Neural progenitor cell (in vitro differentiated cells): Measurements from ENCODE around the gene KLHDC8B. TPM values are rescaled to one million over a fixed set of nuclear protein-coding genes. Genes with fewer than 3 reads are reported as not detected.

Source experiments
- DNase-seq: peaks from one replicate; pipeline ENCODE4 v3.0.0-alpha.2; 2016; ENCODE audit warnings: low spot score
- H2AFZ ChIP-seq: fragments of 200-600 bp; sonication (generic); replicated peaks from 2 replicates; pipeline ENCODE4 v1.6.1; 2016; ENCODE audit warnings: antibody characterized with exemption
- H3F3A ChIP-seq: fragments of 200-600 bp; sonication (generic); 2 replicates; pipeline ENCODE4 v1.6.1; 2016; ENCODE audit warnings: antibody characterized with exemption, low read depth
- H3K27ac ChIP-seq: fragments of 200-600 bp; sonication (generic); 2 replicates; pipeline ENCODE4 v1.5.1; 2016; ENCODE audit warnings: mild to moderate bottlenecking
- H3K27me3 ChIP-seq: fragments of 200-600 bp; sonication (generic); 2 replicates; pipeline ENCODE4 v1.6.1; 2016; ENCODE audit warnings: mild to moderate bottlenecking, moderate library complexity
- H3K36me3 ChIP-seq: fragments of 200-600 bp; sonication (generic); 2 replicates; pipeline ENCODE4 v1.5.1; 2016
- H3K4me1 ChIP-seq: fragments of 200-600 bp; sonication (generic); 2 replicates; pipeline ENCODE4 v1.6.1; 2016; ENCODE audit warnings: mixed run types
- H3K4me2 ChIP-seq: fragments of 200-600 bp; sonication (generic); 2 replicates; pipeline ENCODE4 v1.6.1; 2016
- H3K4me3 ChIP-seq: fragments of 200-600 bp; sonication (generic); 2 replicates; pipeline ENCODE4 v1.5.1; 2016
- H3K79me2 ChIP-seq: fragments of 200-600 bp; sonication (generic); 2 replicates; pipeline ENCODE4 v1.6.1; 2016; ENCODE audit warnings: low read depth
- H3K9ac ChIP-seq: fragments of 200-600 bp; sonication (generic); 2 replicates; pipeline ENCODE4 v1.6.1; 2016
- H3K9me3 ChIP-seq: fragments of 200-600 bp; sonication (generic); 2 replicates; pipeline ENCODE4 v1.5.1; 2016; ENCODE audit warnings: low read depth
- H4K20me1 ChIP-seq: fragments of 200-600 bp; sonication (generic); 2 replicates; pipeline ENCODE4 v1.6.1; 2016; ENCODE audit warnings: low read depth
- H3K27ac Mint-ChIP-seq: 3 replicates; pipeline ENCODE4 v1.8.0; 2021; ENCODE audit warnings: mixed read lengths
- H3K27me3 Mint-ChIP-seq: 2 replicates; pipeline ENCODE4 v1.8.0; 2022; ENCODE audit warnings: low read depth, mild to moderate bottlenecking, inconsistent platforms, moderate library complexity, mixed read lengths; ENCODE audit not compliant: insufficient read depth
- H3K36me3 Mint-ChIP-seq: 3 replicates; pipeline ENCODE4 v1.8.0; 2021; ENCODE audit warnings: mixed read lengths
- H3K4me1 Mint-ChIP-seq: 3 replicates; pipeline ENCODE4 v1.8.0; 2021; ENCODE audit warnings: mixed read lengths
- H3K4me3 Mint-ChIP-seq: 3 replicates; pipeline ENCODE4 v1.8.0; 2021; ENCODE audit warnings: mild to moderate bottlenecking, moderate library complexity, mixed read lengths
- H3K9me3 Mint-ChIP-seq: 3 replicates; pipeline ENCODE4 v1.8.0; 2020; ENCODE audit warnings: mixed read lengths
- EZH2 ChIP-seq: fragments of 200-600 bp; sonication (generic); IDR thresholded peaks from 2 replicates; pipeline ENCODE4 v1.6.1; 2017; ENCODE audit warnings: antibody characterized with exemption, mild to moderate bottlenecking, moderate library complexity
- EZH2phosphoT487 ChIP-seq: fragments of 200-600 bp; sonication (generic); IDR thresholded peaks from 2 replicates; pipeline ENCODE4 v1.6.1; 2017; ENCODE audit warnings: antibody characterized with exemption
- total RNA-seq: library from RNA; depleted of rRNA; stranded (reverse); fragments of >200 nt; gene quantifications from 2 replicates; pipeline ENCODE4 v1.2.3, GENCODE V29; 2015; ENCODE audit warnings: low replicate concordance
- TF ChIP-seq, protein P1 (sequence below): fragments of 200-600 bp; sonication (generic); IDR thresholded peaks from 2 replicates; pipeline ENCODE4 v1.5.1; 2017; ENCODE audit warnings: antibody characterized with exemption, mild to moderate bottlenecking

KLHDC8B gene
- total RNA-seq, 1 donor from 2014 or later: 14.8 TPM

DNA sequence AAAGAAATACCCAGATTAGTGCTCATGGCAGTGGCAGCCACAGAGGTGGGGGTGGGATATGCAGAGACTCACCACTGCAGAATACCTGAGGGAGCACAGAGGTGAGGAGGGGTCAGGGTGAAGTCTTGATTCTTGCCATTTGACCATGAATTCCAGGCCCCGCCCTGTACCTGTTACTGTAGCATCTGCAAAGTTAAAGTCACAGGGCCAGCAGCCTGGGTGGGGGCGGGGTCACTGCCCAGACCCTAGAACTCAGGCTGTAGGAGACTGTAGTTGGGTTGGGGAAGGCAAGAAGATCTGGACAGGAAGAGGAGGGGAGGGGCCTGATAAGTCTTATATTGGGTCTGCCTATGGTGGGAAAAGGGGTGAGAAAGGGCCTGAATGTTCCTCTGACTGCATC lies 19.8 kb upstream of the KLHDC8B start:
- TF ChIP-seq EZH2phosphoT487 (no peak), EZH2 (no peak)
- TF ChIP-seq, protein P1, sequence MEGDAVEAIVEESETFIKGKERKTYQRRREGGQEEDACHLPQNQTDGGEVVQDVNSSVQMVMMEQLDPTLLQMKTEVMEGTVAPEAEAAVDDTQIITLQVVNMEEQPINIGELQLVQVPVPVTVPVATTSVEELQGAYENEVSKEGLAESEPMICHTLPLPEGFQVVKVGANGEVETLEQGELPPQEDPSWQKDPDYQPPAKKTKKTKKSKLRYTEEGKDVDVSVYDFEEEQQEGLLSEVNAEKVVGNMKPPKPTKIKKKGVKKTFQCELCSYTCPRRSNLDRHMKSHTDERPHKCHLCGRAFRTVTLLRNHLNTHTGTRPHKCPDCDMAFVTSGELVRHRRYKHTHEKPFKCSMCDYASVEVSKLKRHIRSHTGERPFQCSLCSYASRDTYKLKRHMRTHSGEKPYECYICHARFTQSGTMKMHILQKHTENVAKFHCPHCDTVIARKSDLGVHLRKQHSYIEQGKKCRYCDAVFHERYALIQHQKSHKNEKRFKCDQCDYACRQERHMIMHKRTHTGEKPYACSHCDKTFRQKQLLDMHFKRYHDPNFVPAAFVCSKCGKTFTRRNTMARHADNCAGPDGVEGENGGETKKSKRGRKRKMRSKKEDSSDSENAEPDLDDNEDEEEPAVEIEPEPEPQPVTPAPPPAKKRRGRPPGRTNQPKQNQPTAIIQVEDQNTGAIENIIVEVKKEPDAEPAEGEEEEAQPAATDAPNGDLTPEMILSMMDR: no peak
- H3K4me1 ChIP-seq: no peaks in the 10 kb centered on the region
- no peak overlapping the region for H3K27ac Mint-ChIP-seq

DNA sequence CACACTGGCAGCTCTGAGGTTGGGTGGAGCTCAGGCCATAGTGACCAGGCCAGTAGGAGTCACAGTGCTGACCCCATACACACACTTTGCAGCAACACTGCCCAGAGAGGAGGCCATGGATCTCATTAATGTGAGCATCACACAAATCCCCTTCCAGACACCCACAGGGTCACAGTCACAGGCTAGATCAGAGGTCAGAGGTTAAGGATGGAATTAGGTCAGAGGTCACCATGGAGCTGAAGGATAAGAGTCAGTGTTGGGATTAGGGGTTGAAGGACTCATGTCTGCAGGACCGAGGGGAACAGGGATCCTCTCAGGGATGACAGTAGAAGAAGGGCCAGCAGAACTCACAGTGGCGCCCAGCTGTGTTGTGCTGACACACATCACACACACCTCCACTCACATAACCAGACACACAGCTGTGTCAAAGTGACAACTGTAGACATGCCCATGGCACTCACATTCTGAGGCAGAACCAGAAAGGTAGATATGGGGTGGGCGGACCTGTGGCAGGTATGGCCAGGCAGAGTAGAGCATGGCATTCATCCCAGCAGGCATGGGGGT lies 18.0 kb upstream of the KLHDC8B start:
- H3K4me1 Mint-ChIP-seq: peaks cover 8% of the 10 kb centered on the region
- peaks cover 7% of the 10 kb centered on the region for H3K27me3 Mint-ChIP-seq
- Histone ChIP-seq H3K9me3 (no peaks in the 10 kb centered on the region), H2AFZ (no peak overlapping the region), H3K4me3 (no peak overlapping the region), H3K4me2 (no peak overlapping the region), H3F3A (peaks cover 5% of the 10 kb centered on the region), H3K27ac (no peak overlapping the region), H3K79me2 (no peaks in the 10 kb centered on the region), H3K36me3 (no peaks in the 10 kb centered on the region), H4K20me1 (peaks cover 7% of the 10 kb centered on the region), H3K27me3 (no peaks in the 10 kb centered on the region), H3K9ac (no peak overlapping the region), H3K4me1 (no peaks in the 10 kb centered on the region)
- no peak overlapping the region for H3K27ac Mint-ChIP-seq
- no peak for TF ChIP-seq EZH2
- TF ChIP-seq, protein P1: no peak
- TF ChIP-seq EZH2phosphoT487: no peak
- H3K9me3 Mint-ChIP-seq: no peaks in the 10 kb centered on the region
- no peak for DNase-seq
- no peaks in the 10 kb centered on the region for H3K36me3 Mint-ChIP-seq
- no peak overlapping the region for H3K4me3 Mint-ChIP-seq

More for the DNA sequence above, 19.8 kb upstream of the KLHDC8B start:
- Mint-ChIP-seq H3K27me3 (peaks cover 9% of the 10 kb centered on the region), H3K36me3 (no peaks in the 10 kb centered on the region), H3K9me3 (no peaks in the 10 kb centered on the region), H3K4me1 (peaks cover 5% of the 10 kb centered on the region), H3K4me3 (no peak overlapping the region)
- no peak overlapping the region for H2AFZ ChIP-seq
- no peaks in the 10 kb centered on the region for H3K36me3 ChIP-seq
- no peak overlapping the region for H3K9ac ChIP-seq
- H3K4me2 ChIP-seq: no peak overlapping the region
- no peaks in the 10 kb centered on the region for H3K9me3 ChIP-seq
- H4K20me1 ChIP-seq: no peaks in the 10 kb centered on the region
- no peaks in the 10 kb centered on the region for H3K27me3 ChIP-seq
- no peaks in the 10 kb centered on the region for H3F3A ChIP-seq
- H3K79me2 ChIP-seq: no peaks in the 10 kb centered on the region
- H3K4me3 ChIP-seq: no peak overlapping the region
- DNase-seq: no peak
- H3K27ac ChIP-seq: no peak overlapping the region

DNA sequence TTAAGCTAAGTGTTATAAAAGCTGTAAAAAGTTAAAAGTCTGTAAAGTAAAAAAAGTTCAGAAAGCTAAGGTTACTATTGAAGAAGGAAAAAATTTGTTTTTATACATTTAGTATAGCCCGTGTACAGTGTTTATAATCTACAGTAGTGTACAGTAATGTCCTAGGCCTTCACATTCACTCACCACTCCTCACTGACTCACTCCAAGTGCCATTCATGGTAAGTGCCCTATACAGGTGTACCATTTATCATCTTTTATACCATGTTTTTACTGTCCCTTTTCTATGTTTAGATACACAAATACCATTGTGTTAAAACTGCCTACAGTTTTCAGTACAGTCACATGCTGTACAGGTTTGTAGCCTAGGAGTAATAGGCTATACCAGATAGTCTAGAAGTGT lies 14.1 kb upstream of the KLHDC8B start:
- no peak for TF ChIP-seq EZH2phosphoT487
- TF ChIP-seq, protein P1: no peak
- no peak overlapping the region for H3K27ac ChIP-seq

More for the DNA sequence above, 14.1 kb upstream of the KLHDC8B start:
- H3K27me3 Mint-ChIP-seq: peaks cover 5% of the 10 kb centered on the region
- Histone ChIP-seq H3K9ac (no peak overlapping the region), H3K27me3 (no peaks in the 10 kb centered on the region), H3K79me2 (no peaks in the 10 kb centered on the region), H3K4me2 (no peak overlapping the region), H2AFZ (no peak overlapping the region), H4K20me1 (peaks cover 26% of the 10 kb centered on the region), H3K36me3 (no peaks in the 10 kb centered on the region), H3K9me3 (no peaks in the 10 kb centered on the region), H3K4me1 (no peaks in the 10 kb centered on the region), H3F3A (peaks cover 8% of the 10 kb centered on the region), H3K4me3 (no peak overlapping the region)
- H3K36me3 Mint-ChIP-seq: no peaks in the 10 kb centered on the region
- no peak overlapping the region for H3K27ac Mint-ChIP-seq
- H3K9me3 Mint-ChIP-seq: no peaks in the 10 kb centered on the region
- no peak overlapping the region for H3K4me3 Mint-ChIP-seq
- DNase-seq: no peak
- peaks cover 8% of the 10 kb centered on the region for H3K4me1 Mint-ChIP-seq
